HEK293 (cell line): ENCODE results near the gene PTPN20.

Source experiments
- CTCF ChIA-PET: fragments of 350-600 bp; formaldehyde crosslinking; extraction: SDS; loops from one replicate; lab custom pipeline; 2021; ENCODE audit warnings: antibody characterized with exemption; lab: Yijun Ruan, JAX
- POLR2A ChIA-PET: fragments of 300-600 bp; formaldehyde crosslinking; extraction: SDS; loops from one replicate; lab custom pipeline; 2020; ENCODE audit warnings: antibody characterized with exemption, inconsistent platforms; lab: Yijun Ruan, JAX
- H3K27ac ChIP-seq: fragments of 200-500 bp; sonication (Bioruptor generic); 2 replicates; pipeline ENCODE4 v1.5.1; 2014; ENCODE audit warnings: low read depth, low read length, control low read depth, inconsistent platforms; ENCODE audit errors: extremely low read depth
- H3K36me3 ChIP-seq, 2 experiments: fragments of 200-500 bp in 1 of 2; sonication (Bioruptor generic) in 1 of 2; 1 replicate in 1 of 2; 2 replicates in 1 of 2; pipeline ENCODE4 v1.5.1; 2014 to 2017; ENCODE audit warnings: inconsistent platforms in 2 of 2, low read length in 2 of 2; ENCODE audit not compliant: control insufficient read depth in 2 of 2, insufficient read depth in 1 of 2
- H3K4me1 ChIP-seq: fragments of 200-500 bp; sonication (Bioruptor generic); 2 replicates; pipeline ENCODE4 v1.5.1; 2014; ENCODE audit warnings: mild to moderate bottlenecking, low read length, inconsistent platforms; ENCODE audit not compliant: control insufficient read depth, insufficient read depth
- H3K4me3 ChIP-seq: 2 replicates; pipeline ENCODE4 v1.5.1; 2011; ENCODE audit warnings: low read depth, mild to moderate bottlenecking, control low read depth, low read length, moderate library complexity
- H3K9me3 ChIP-seq: fragments of 200-500 bp; sonication (Bioruptor generic); 2 replicates; pipeline ENCODE4 v1.5.1; 2014; ENCODE audit warnings: low read depth, low read length, inconsistent platforms; ENCODE audit not compliant: control insufficient read depth, insufficient read depth
- BCL11B ChIP-seq: fragments of 450-650 bp; formaldehyde crosslinking; IDR thresholded peaks from 2 replicates; pipeline ENCODE4 v1.5.1; 2016; ENCODE audit warnings: low read depth, missing biosample characterization, missing genetic modification characterization
- OSR2 ChIP-seq: fragments of 450-650 bp; formaldehyde crosslinking; IDR thresholded peaks from 2 replicates; pipeline ENCODE4 v1.5.1; 2016; ENCODE audit warnings: missing biosample characterization, missing genetic modification characterization
- SALL2 ChIP-seq: fragments of 450-650 bp; formaldehyde crosslinking; IDR thresholded peaks from 2 replicates; pipeline ENCODE4 v1.5.0; 2017; ENCODE audit warnings: missing biosample characterization, mild to moderate bottlenecking, missing genetic modification characterization, borderline replicate concordance
- ZBTB7A ChIP-seq: fragments of 450-650 bp; formaldehyde crosslinking; IDR thresholded peaks from 2 replicates; pipeline ENCODE4 v1.5.1; 2016; ENCODE audit warnings: low read depth, missing biosample characterization, missing genetic modification characterization
- ZFP3 ChIP-seq: fragments of 450-650 bp; formaldehyde crosslinking; IDR thresholded peaks from 2 replicates; pipeline ENCODE4 v1.5.1; 2016; ENCODE audit warnings: low read depth, missing biosample characterization, missing genetic modification characterization
- ZNF132 ChIP-seq: fragments of 450-650 bp; formaldehyde crosslinking; IDR thresholded peaks from 2 replicates; pipeline ENCODE4 v1.5.1; 2017; ENCODE audit warnings: missing biosample characterization, missing genetic modification characterization, borderline replicate concordance
- ZNF138 ChIP-seq: fragments of 450-650 bp; formaldehyde crosslinking; IDR thresholded peaks from 2 replicates; pipeline ENCODE4 v1.5.1; 2016; ENCODE audit warnings: missing biosample characterization, missing genetic modification characterization, borderline replicate concordance
- ZNF366 ChIP-seq: fragments of 450-650 bp; formaldehyde crosslinking; conservative IDR thresholded peaks from 2 replicates; pipeline ENCODE4 v1.5.1; 2016; ENCODE audit warnings: missing biosample characterization, missing genetic modification characterization
- ZNF433 ChIP-seq: fragments of 450-650 bp; formaldehyde crosslinking; IDR thresholded peaks from 2 replicates; pipeline ENCODE4 v1.5.1; 2016; ENCODE audit warnings: missing biosample characterization, missing genetic modification characterization, low read depth
- ZNF548 ChIP-seq: fragments of 450-650 bp; formaldehyde crosslinking; IDR thresholded peaks from 2 replicates; pipeline ENCODE4 v1.5.1; 2016; ENCODE audit warnings: missing biosample characterization, missing genetic modification characterization
- ZNF571 ChIP-seq: fragments of 450-650 bp; formaldehyde crosslinking; IDR thresholded peaks from 2 replicates; pipeline ENCODE4 v1.5.0; 2017; ENCODE audit warnings: missing biosample characterization, missing genetic modification characterization
- ZNF629 ChIP-seq: fragments of 450-650 bp; formaldehyde crosslinking; IDR thresholded peaks from 2 replicates; pipeline ENCODE4 v1.5.1; 2017; ENCODE audit warnings: missing biosample characterization, missing genetic modification characterization
- TF ChIP-seq, protein P1 (sequence below): fragments of 450-650 bp; IDR thresholded peaks from 2 replicates; pipeline ENCODE4 v1.5.1; 2018; ENCODE audit warnings: missing biosample characterization, missing genetic modification characterization
- TF ChIP-seq, protein P2 (sequence below): fragments of 450-650 bp; formaldehyde crosslinking; IDR thresholded peaks from 2 replicates; pipeline ENCODE4 v1.5.1; 2016; ENCODE audit warnings: missing biosample characterization, missing genetic modification characterization
- TF ChIP-seq, protein P3 (sequence below): fragments of 450-650 bp; formaldehyde crosslinking; IDR thresholded peaks from 2 replicates; pipeline ENCODE4 v1.5.1; 2017; ENCODE audit warnings: missing biosample characterization, missing genetic modification characterization
- TF ChIP-seq, protein P4 (sequence below): sonication (generic); formaldehyde crosslinking; IDR thresholded peaks from 2 replicates; pipeline ENCODE4 v1.8.1; 2022; ENCODE audit warnings: mild to moderate bottlenecking, moderate library complexity, missing genetic modification reagents
- TF ChIP-seq, protein P5 (sequence below): fragments of 450-650 bp; formaldehyde crosslinking; IDR thresholded peaks from 2 replicates; pipeline ENCODE4 v1.5.1; 2016; ENCODE audit warnings: missing biosample characterization, missing genetic modification characterization

PTPN20 gene

DNA sequence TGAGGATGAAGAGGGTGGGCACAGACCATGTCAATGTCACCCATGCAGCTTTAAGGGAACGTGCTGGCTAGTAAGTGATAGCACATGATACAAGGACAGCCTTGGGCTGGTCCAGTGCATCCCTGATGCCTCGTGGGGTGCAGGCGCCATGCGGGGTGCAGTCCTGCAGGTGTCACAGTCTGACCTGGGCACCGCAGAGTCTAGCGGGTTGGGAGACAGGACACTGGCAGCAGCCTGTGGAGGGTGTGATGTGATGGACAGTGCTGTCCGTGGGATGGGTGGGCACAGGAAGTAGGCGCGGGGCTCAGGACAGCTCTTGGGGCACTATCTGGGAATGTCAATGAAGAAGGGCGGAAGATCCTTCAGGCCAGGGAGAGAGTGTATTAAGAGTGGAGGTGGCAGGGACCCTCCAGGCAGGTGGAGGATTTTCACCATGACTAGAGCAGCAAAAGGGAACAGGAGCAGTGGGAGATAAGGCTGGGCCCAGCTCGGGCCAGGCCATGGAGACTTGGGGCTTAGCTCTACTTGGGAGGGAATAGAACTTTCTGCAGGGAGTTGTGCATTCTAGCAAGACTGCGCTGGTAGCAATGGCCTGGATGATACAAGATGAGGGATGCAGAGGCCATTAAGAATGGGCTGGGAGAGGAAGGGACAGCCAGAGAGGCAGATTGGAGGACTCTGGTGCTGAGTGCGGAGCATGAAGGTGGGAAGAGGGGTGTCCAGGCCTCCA lies 122.5 kb downstream of the PTPN20 start:
- Histone ChIP-seq H3K9me3 (no peaks in the 10 kb centered on the region), H3K4me1 (no peaks in the 10 kb centered on the region), H3K36me3 (no peaks in the 10 kb centered on the region), H3K27ac (no peak overlapping the region), H3K4me3 (no peak overlapping the region)
- TF ChIP-seq ZBTB7A (no peak), BCL11B (tag by site-specific recombination) (no peak)
- ChIA-PET POLR2A (no interaction called here), CTCF (interaction anchor here (0.5 to 4.6 kb wide), 8 partner anchors 9 to 524 kb away, joined by 3 to 28 read pairs (median 4); no protein-coding TSS in a partner anchor)

DNA sequence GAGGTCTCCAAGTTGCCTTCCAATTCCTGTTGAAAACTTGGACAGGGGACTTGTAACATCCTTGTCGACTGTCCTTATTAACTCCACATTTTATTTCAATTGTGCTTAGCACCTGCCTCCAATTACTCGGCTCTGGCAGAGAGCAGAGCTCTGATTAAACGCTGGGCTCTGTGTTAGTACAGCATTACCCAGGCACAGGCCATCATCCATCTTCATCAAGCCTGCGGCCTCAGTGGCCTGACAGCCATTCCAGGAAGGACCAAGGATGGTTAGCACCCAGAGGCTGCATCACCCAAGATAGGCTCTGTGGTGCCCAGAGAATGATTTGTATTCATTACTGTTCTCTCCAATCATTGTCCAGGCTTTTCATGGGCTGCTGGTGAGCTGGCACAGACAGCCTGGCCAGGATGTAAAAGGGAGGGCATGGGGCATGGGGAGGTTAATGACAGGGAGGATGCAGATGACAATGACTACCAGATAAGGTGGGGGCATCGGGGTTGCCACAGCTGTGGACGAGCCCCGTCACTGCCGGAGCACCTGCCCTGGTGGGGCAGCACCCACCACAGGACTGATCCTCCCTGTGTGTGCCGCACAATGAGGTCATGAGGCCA lies 123.3 kb downstream of the PTPN20 start:
- no peaks in the 10 kb centered on the region for H3K36me3 ChIP-seq
- POLR2A ChIA-PET = no interaction called here
- no peaks in the 10 kb centered on the region for H3K9me3 ChIP-seq
- H3K4me1 ChIP-seq = no peaks in the 10 kb centered on the region
- H3K4me3 ChIP-seq = no peak overlapping the region
- CTCF ChIA-PET = interaction anchor here (0.5 to 4.6 kb wide), 3 partner anchors 10 to 523 kb away, joined by 3 to 28 read pairs (median 4); no protein-coding TSS in a partner anchor
- TF ChIP-seq, protein P1, sequence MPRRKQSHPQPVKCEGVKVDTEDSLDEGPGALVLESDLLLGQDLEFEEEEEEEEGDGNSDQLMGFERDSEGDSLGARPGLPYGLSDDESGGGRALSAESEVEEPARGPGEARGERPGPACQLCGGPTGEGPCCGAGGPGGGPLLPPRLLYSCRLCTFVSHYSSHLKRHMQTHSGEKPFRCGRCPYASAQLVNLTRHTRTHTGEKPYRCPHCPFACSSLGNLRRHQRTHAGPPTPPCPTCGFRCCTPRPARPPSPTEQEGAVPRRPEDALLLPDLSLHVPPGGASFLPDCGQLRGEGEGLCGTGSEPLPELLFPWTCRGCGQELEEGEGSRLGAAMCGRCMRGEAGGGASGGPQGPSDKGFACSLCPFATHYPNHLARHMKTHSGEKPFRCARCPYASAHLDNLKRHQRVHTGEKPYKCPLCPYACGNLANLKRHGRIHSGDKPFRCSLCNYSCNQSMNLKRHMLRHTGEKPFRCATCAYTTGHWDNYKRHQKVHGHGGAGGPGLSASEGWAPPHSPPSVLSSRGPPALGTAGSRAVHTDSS (tag by site-specific recombination) = no peak
- TF ChIP-seq ZNF138 (tag by site-specific recombination) (no peak), ZNF132 (tag by site-specific recombination) (no peak)
- H3K27ac ChIP-seq = no peak overlapping the region

DNA sequence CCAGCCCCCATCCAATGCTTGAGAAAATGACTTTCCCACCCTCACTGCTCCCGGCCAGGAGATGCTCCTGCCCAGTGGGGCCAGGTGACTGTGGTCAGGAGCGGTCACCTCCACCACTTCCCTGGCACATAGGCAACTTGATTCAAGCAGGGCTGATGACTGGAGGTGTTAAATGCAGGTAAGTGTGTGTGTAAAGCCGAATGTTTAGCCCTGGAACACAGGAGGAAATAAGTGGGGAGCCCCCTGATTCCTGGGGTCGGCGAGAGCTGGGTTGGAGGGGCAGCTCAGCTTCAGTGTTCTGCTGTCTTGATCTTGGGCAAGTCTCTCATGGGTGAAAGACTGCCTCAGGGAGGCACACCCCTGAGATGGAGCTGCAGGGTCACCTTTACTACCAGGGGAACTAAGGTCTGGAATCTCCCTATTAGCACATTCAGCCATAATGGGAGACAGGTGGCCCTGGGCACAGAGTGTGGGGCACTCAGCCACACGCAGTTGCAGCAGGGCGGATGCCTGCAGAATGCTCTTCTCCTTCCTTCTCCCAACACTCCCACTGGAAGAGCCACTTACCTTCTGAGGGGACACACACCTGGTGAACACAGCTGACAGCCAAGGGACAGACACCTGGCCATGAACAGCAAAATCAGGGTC lies 124.1 kb downstream of the PTPN20 start:
- POLR2A ChIA-PET = no interaction called here
- no peak for TF ChIP-seq OSR2 (tag by site-specific recombination)
- H3K4me1 ChIP-seq = no peaks in the 10 kb centered on the region
- H3K4me3 ChIP-seq = no peak overlapping the region
- H3K36me3 ChIP-seq = no peaks in the 10 kb centered on the region
- H3K27ac ChIP-seq = no peak overlapping the region
- CTCF ChIA-PET = interaction anchor here (4.6 kb wide), 1 partner anchor 11 kb away, joined by 28 read pairs; no protein-coding TSS in a partner anchor
- no peaks in the 10 kb centered on the region for H3K9me3 ChIP-seq

DNA sequence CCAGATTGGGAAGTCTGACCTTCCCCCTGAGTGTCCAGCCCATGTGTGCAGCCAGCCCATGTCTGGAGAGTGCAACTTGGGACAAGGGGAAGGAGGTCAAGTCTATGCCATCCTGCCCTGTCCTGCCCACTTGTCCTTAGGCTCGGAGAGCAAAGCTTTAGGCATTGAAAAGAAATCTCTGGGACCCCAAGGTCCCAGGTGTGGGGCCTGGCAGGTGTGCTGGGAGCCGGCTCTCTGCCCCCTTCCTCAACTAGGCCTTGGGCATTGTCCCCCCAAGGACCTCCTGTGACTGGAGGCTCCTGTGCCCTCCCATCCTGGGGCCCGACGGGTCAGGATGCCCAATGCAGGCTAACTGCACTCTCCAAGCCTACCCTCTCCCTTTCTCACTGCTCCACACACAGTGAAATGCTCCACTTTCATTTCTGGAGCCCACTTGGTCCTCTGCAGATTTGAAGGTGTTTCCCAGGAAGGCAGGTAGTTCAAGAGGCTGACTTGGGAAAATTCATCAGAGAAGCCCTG lies 124.7 kb downstream of the PTPN20 start:
- H3K4me3 ChIP-seq = no peak overlapping the region
- no peaks in the 10 kb centered on the region for H3K36me3 ChIP-seq
- ChIA-PET POLR2A (no interaction called here), CTCF (interaction anchor here (4.6 kb wide), 1 partner anchor 11 kb away, joined by 28 read pairs; no protein-coding TSS in a partner anchor)
- no peak overlapping the region for H3K27ac ChIP-seq
- no peaks in the 10 kb centered on the region for H3K9me3 ChIP-seq
- H3K4me1 ChIP-seq = no peaks in the 10 kb centered on the region
- no peak for TF ChIP-seq ZFP3 (tag by site-specific recombination)
- TF ChIP-seq, protein P2, sequence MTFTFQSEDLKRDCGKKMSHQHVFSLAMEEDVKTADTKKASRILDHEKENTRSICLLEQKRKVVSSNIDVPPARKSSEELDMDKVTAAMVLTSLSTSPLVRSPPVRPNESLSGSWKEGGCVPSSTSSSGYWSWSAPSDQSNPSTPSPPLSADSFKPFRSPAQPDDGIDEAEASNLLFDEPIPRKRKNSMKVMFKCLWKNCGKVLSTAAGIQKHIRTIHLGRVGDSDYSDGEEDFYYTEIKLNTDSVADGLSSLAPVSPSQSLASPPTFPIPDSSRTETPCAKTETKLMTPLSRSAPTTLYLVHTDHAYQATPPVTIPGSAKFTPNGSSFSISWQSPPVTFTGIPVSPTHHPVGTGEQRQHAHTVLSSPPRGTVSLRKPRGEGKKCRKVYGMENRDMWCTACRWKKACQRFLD (tag by site-specific recombination) = no peak
- no peak for TF ChIP-seq ZNF629 (tag by site-specific recombination)
- TF ChIP-seq ZNF366 (tag by site-specific recombination) = no peak
- TF ChIP-seq, protein P3, sequence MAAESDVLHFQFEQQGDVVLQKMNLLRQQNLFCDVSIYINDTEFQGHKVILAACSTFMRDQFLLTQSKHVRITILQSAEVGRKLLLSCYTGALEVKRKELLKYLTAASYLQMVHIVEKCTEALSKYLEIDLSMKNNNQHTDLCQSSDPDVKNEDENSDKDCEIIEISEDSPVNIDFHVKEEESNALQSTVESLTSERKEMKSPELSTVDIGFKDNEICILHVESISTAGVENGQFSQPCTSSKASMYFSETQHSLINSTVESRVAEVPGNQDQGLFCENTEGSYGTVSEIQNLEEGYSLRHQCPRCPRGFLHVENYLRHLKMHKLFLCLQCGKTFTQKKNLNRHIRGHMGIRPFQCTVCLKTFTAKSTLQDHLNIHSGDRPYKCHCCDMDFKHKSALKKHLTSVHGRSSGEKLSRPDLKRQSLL = no peak
- no peak for TF ChIP-seq ZNF571
- TF ChIP-seq, protein P4, sequence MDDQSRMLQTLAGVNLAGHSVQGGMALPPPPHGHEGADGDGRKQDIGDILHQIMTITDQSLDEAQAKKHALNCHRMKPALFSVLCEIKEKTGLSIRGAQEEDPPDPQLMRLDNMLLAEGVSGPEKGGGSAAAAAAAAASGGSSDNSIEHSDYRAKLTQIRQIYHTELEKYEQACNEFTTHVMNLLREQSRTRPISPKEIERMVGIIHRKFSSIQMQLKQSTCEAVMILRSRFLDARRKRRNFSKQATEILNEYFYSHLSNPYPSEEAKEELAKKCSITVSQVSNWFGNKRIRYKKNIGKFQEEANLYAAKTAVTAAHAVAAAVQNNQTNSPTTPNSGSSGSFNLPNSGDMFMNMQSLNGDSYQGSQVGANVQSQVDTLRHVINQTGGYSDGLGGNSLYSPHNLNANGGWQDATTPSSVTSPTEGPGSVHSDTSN (CRISPR knock-in tag) = no peak
- TF ChIP-seq ZNF433 (tag by site-specific recombination) = no peak
- TF ChIP-seq, protein P5, sequence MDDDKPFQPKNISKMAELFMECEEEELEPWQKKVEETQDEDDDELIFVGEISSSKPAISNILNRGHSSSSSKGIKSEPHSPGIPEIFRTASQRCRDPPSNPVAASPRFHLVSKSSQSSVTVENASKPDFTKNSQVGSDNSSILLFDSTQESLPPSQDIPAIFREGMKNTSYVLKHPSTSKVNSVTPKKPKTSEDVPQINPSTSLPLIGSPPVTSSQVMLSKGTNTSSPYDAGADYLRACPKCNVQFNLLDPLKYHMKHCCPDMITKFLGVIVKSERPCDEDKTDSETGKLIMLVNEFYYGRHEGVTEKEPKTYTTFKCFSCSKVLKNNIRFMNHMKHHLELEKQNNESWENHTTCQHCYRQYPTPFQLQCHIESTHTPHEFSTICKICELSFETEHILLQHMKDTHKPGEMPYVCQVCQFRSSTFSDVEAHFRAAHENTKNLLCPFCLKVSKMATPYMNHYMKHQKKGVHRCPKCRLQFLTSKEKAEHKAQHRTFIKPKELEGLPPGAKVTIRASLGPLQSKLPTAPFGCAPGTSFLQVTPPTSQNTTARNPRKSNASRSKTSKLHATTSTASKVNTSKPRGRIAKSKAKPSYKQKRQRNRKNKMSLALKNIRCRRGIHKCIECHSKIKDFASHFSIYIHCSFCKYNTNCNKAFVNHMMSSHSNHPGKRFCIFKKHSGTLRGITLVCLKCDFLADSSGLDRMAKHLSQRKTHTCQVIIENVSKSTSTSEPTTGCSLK (tag by site-specific recombination) = no peak
- no peak for TF ChIP-seq ZNF548 (tag by site-specific recombination)
- no peak for TF ChIP-seq SALL2 (tag by site-specific recombination)
